SK-N-SH (cell line): ENCODE measurements around the gene XXYLT1.

ENCODE experiments used
- EP300 ChIP-seq, 2 experiments: IDR thresholded peaks; 2 replicates each; pipeline versions ENCODE4 v1.4.0 to v1.6.1; 2012; ENCODE audit warnings: borderline replicate concordance in 1 of 2, low read depth in 1 of 2, low read length in 1 of 2
- FOXJ3 ChIP-seq: sonication (generic); formaldehyde crosslinking; IDR thresholded peaks from 2 replicates; pipeline ENCODE4 v1.5.1; 2020; ENCODE audit warnings: mild to moderate bottlenecking, missing genetic modification reagents
- MAX ChIP-seq: IDR thresholded peaks from 2 replicates; pipeline ENCODE4 v1.4.0; 2012; ENCODE audit warnings: low read depth
- MEF2A ChIP-seq: IDR thresholded peaks from 2 replicates; pipeline ENCODE4 v1.4.0; 2012; ENCODE audit warnings: low read depth, borderline replicate concordance
- MXI1 ChIP-seq: IDR thresholded peaks from 2 replicates; pipeline ENCODE4 v1.6.1; 2012; ENCODE audit warnings: mild to moderate bottlenecking, low read depth, low read length, improper control_type of control experiment
- RAD21 ChIP-seq: IDR thresholded peaks from 2 replicates; pipeline ENCODE4 v1.6.1; 2012; ENCODE audit warnings: mild to moderate bottlenecking, low read length
- YY1 ChIP-seq: IDR thresholded peaks from 2 replicates; pipeline ENCODE4 v1.4.0; 2012; ENCODE audit warnings: low read depth, mild to moderate bottlenecking
- TF ChIP-seq, protein P1 (sequence below): fragments of 200-600 bp; sonication (generic); IDR thresholded peaks from 2 replicates; pipeline ENCODE4 v1.6.1; 2017; ENCODE audit warnings: antibody characterized with exemption, mild to moderate bottlenecking, moderate library complexity

GRCh38 chr3:195143221-195143620, 127.7 kb downstream of the XXYLT1 start:
- TF ChIP-seq MAX (no peak), RAD21 (no peak), EP300 (IDR thresholded peaks at IDR 0.05; ENCODE audit: borderline replicate concordance in 1 of 2, low read depth in 1 of 2, low read length in 1 of 2) (no peak), MXI1 (no peak), YY1 (no peak), MEF2A (no peak), FOXJ3 (no peak)
- TF ChIP-seq, protein P1, sequence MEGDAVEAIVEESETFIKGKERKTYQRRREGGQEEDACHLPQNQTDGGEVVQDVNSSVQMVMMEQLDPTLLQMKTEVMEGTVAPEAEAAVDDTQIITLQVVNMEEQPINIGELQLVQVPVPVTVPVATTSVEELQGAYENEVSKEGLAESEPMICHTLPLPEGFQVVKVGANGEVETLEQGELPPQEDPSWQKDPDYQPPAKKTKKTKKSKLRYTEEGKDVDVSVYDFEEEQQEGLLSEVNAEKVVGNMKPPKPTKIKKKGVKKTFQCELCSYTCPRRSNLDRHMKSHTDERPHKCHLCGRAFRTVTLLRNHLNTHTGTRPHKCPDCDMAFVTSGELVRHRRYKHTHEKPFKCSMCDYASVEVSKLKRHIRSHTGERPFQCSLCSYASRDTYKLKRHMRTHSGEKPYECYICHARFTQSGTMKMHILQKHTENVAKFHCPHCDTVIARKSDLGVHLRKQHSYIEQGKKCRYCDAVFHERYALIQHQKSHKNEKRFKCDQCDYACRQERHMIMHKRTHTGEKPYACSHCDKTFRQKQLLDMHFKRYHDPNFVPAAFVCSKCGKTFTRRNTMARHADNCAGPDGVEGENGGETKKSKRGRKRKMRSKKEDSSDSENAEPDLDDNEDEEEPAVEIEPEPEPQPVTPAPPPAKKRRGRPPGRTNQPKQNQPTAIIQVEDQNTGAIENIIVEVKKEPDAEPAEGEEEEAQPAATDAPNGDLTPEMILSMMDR = no peak
